Measurements from ENCODE around the gene MS4A6A.
"Not testable (repeated sequence)": the region's sequence is repeated elsewhere in the genome, so short reads cannot be mapped to it uniquely, and the experiment has no call there.

The MS4A6A gene, protein sequence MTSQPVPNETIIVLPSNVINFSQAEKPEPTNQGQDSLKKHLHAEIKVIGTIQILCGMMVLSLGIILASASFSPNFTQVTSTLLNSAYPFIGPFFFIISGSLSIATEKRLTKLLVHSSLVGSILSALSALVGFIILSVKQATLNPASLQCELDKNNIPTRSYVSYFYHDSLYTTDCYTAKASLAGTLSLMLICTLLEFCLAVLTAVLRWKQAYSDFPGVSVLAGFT

DNA sequence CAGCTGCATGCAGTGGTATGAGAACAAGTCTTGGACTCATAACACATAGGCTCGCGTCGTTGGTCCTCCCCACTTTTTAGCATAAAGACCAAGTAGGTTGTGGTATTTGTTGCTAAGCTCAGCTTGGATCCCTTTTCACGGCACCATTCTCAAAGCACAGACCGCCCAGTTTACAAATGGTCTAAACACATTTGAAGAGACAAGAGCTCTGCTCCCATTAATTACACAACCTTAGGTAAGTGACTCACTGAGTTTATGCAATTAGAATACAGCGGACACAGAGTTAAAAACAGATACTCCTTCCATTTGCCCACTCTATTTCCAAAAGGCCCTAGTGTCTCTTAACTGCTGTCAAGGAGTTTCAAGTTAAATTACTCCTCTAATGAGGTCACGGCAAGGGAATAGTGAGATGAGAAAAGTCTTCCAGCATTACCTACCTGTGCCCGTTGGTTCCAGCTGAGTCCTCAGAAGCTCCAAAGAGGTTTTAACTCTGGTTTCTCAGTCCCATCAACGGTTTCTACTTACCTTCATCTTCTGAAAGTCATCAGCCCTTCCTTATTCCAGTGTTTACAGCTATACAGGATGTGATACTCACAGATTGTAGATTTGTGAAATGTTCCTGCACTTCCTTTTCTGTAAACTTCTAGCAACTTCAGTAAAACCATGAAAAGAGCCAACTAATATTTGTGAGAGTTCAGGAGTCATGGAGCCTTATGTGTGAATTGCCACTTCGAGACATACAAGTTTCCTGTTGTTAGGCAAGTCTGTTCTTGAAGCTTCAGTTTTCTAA lies at the start of gene MS4A6A:
Gene MS4A6A, minus strand, starts transcription at position 543 of the 790 bp plus-strand sequence. CDS start 1,356 bp downstream, outside the sequence.
- DNase-seq = no peak

DNA sequence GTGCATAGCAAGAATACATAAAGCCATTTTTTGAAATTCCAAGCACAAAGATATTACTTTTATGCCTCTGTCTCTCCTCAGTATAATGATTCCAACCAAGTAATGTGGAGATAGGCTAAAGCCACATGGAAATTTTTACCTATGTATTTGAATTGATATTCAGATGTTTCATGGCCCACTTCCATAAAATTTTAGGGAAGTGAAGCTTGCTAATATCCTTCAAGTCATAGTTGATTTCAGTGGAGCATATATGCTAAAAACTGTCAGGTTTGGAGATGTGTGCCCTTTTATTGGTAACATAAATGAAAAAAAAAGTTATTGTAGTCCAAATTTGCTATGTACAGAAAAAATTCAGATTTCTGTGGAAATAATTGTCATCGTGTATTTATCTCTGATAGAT lies 47.8 kb upstream of the MS4A6A start:
- no peak for DNase-seq

DNA sequence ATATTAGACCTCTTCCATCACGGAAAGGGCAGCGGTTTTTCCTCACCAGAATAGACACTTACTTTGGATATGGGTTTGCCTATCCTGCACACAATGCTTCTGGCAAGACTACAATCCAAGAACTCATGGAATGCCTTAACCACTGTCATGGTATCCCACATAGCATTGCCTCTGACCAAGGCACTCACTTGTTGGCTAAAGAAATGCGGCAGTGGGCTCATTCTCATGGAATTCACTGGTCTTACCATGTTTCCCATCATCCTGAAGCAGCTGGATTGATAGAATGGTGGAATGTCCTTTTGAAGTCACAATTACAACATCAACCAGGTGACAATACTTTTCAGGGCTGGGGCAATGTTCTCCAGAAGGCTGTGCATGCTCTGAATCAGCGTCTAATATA lies 39.3 kb upstream of the MS4A6A start:
- DNase-seq = no peak

DNA sequence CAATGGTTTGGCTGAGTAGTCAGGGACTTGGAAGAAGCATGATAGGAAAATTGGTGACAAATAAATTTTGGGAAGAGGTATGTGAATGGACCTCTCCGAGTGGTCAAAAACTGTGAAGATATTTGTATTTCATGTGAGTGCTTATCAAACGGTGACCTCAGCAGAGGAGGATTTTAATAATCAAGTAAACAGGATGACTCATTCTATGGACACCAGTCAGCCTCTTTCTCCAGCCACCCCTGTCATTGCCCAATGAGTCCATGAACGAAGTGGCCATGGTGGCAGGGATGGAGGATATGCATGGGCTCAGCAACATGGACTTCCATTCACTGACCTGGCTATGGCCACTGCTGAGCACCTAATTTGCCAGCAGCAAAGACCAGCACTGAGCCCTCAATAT lies 38.8 kb upstream of the MS4A6A start:
- no peak for DNase-seq

DNA sequence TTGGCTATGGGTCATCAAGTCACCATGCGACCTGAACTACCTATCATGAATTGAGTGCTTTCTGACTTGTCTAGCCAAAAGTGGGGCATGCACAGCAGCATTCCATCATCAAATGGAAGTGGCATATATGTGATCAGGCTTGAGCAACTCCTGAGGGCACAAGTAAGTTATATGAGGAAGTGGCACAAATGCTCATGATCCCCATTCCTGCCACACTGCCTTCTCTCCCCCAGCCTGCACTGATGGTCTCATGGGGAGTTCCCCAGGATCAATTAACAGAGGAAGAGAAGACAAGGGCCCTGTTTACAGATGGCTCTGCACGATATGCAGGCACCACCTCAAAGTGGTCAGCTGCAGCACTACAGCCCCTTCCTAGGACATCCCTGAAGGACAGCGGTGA lies 38.3 kb upstream of the MS4A6A start:
- no peak for DNase-seq

DNA sequence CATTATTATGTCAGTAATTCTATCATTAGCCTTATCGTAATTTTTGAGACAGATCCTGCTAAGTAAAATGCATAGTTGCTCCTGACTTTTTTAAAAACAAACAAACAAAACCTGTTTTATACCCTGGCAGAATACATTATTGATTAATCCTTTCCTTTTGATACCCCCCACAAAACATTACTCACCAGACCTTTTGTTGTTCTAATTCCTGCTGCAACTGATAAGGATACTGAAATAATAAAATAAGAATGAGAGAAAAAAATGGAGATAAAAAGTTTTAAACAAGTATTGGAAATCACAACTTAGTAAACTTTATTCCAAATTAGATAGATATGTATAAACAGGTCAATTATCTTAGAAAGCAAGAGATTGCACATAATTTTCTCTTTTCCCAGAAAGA lies 31.5 kb upstream of the MS4A6A start:
- DNase-seq = no peak

DNA sequence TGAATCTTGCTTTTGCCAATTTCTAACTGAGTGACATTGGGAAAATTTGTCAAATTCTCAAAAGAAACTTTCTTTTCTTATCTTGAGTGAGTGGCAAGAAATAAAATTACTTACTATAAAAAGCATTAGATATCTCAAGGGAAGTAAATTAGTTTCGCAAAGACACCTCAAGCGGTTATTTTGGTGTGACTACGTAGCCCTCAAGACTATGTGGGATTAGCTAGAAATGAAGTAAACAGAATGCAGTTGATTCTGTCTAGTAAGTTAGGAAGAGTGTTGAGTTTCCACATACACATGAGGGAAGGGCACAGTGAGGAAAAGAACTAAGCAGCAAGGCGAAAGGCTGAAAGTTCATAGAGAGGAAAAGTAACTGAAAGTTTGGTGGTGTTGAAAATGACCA lies 28.3 kb upstream of the MS4A6A start:
- DNase-seq = no peak

DNA sequence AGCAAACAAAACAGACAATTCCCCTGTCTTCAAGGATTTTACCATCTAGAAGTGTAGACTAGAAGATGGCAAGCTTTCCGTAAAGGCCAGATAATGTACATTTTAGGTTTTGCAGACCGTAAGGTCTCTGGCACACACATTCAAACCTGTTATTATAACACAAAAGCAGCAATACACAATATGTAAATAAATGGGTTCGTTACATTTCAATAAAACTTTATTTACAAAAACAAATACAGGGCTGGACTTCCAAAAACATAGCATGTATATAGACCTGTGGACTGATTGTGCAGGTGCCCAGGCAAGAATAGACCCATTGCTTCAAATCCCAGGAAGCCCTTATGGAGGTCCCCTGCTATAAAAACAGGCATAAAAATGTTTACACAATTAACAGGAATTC lies 27.1 kb upstream of the MS4A6A start:
- no peak for DNase-seq

DNA sequence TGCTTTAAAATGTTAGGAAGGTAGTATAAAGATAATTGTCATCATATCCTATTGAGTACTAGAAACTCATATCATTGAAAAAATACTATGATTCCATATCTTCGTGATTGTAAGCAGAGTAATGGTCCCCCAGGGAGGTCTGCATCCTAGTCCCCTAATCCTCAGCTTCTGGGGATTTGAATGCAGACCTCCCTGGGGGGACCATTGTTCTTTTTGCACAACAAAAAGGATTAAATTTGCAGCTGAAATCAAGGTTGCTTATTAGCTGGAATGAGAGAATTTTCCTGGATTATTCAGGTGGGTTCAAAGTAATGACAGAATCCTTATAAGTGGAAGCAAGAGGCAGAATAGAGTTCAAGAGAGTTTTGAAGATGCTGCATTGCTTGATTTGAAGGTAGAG lies 26.1 kb upstream of the MS4A6A start:
- DNase-seq = no peak

DNA sequence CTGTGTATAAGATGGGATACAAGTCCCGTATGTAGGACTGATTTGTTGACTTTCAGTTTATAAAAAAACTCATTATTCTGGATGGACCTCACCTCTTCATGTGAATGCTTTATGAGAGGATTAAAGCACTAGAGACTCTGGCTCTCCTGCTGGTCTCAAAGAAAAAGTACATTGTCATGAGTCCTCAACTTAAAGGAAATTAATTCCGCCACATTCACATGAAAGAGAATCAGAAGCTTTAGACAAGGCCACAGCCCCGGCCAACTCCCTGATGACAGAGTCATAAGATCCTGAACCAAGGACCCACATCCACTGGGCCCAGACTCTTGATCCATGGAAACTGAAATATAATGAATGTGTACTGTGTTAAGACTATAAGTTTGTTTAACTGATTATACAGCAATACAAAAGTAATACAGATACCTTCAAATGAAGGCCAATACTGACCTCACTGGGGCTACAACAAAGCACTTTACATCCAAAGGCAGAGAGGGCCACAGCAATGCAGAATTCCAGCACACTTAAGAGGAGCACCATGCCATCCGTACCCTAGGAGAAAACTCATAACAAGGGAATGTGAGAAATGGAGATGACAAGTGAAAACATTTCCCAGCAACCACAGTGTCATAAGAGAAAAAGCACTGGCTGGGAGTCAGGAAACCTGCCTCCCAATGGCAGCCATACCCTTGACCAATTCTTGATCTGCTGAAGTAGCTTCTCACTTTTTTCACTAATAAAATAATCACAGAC lies 25.4 kb upstream of the MS4A6A start:
- no peak for DNase-seq

DNA sequence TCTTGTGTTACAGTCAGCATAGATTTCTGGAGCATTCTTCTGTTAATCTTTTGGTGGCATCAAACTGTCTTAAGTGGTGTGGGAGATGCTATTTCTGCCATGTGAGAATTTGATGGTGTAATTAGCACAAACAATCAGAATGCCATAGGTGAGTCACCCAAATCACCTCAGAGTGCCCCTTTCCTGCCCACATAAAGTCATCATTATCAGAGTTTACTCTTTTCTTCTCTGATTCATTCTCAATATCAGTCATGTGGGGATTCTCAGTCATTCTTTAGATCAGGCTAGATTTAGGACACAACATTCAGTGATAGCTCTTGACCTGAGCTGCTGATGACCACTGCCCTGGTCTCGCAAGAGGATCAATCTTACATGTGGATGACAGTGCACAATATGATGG lies 23.7 kb upstream of the MS4A6A start:
- no peak for DNase-seq

DNA sequence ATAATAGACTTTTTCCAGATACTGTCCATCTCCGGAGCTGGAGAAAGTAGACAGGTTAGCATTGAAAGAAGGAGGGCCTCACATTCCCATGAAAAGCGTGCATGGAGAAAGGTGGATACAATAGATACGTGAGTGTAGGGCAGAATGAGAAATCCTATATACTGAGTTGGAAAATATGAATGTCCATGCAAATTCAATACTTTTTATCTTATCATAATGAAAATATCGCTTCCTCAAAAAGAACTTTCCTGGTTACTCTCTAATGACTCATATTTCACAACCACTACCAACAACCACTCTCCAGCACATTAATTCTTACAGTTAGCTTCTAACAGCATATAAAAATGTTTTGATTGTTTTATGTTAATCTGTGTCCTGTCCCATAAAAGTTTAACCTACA lies 22.0 kb upstream of the MS4A6A start:
- no peak for DNase-seq

DNA sequence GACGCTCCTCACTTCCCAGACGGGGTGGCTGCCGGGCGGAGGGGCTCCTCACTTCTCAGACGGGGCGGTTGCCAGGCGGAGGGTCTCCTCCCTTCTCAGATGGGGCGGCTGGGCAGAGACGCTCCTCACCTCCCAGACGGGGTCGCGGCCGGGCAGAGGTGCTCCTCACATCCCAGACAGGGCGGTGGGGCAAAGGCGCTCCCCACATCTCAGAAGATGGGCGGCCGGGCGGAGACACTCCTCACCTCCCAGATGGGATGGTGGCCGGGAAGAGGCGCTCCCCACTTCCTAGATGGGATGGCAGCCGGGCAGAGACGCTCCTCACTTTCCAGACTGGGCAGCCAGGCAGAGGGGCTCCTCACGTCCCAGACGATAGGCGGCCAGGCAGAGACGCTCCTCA lies 18.5 kb upstream of the MS4A6A start:
- DNase-seq = not testable (repeated sequence)

DNA sequence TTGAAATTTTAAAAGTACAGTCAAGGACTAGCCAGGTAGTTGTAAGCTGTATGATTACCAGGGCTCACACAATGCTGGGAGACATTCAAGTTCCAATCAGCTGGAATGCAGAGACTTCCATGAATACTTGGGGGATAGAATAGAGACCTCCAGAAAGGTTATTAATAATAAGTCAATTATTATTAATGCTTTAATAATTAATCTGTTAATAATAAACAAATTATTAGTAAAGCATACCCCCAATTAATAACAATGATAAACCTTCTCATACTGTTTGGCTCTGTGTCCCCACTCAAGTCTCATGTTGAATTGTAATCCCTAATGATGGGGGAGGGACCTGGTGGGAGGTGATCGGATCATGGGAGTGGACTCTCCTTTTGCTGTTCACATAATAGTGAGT lies 14.6 kb upstream of the MS4A6A start:
- no peak for DNase-seq

DNA sequence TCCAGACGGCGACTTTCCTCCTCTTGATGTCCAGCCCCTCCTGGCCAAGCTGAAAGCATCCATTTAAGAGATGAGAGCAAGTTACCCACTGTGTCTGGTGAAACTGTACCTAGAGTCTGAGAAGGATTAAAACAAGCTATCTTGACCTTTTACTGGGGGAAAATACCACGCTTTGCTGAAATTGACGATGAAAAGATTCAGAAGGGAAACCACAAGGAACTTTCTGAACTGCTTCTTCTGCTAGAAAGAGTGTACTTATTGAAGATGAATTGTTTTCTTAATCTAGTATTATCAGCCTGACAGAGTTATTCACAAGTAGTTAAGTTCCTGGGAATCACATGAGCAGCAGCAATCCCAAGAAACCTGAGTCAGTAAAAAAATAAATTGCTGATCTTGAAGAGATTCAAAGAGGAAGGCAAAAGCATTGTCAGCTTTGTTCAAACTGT lies 13.1 kb upstream of the MS4A6A start:
- DNase-seq = no peak

DNA sequence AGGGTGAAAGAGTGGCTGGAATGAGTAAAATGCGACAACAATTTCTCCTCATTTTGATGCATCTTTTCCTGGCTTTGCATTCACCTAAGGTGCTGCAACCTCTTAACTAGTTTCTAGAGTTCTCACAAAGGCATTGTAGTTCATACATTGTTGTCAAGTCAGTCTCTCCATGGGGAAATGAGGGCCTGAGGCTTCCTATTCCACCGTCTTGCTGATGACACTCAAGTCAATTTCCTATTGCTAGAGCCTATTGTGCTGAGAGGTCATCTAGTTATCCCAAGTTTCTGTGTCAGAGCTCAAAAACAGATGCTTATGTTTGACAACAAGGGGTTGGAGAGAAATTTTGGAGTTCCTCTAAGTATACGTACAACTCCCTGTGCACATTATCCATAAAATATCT lies 11.6 kb upstream of the MS4A6A start:
- DNase-seq = no peak

DNA sequence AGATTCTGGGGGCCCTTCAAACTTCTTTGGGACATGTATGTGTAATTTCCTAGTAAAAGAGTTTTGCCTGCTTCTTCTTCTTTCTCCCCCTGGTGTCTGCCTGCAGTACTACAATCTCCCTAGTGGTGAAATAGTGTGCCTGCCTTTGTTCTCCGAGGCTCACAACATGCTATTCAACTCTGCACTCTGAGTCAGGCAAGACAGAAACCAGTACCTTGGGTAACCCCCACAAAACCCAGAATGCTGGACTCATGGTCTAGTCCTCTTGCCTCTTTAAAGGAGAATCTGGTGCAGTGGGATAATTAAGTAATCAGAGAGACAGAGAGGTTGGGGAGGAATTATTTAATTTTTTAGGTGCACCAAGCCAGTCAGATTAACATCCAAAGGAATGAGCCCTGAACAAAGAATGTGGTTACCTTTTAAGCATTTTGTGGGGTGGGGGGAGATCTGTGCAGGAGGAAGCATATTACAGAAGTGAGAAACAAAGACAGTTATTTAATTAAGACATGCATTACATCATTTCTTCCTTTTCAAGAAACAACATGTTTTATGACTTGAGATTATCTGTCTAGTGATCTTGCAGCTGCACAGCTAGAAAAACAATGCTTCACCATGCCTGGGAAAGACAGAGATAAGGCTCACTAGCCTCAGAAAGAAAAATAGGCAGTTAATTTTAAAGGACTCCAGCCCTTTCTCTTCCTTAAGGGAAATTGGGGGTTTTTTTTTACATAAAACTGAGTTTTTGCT lies 11.0 kb upstream of the MS4A6A start:
- peak; percentile 14 for DNase-seq

DNA sequence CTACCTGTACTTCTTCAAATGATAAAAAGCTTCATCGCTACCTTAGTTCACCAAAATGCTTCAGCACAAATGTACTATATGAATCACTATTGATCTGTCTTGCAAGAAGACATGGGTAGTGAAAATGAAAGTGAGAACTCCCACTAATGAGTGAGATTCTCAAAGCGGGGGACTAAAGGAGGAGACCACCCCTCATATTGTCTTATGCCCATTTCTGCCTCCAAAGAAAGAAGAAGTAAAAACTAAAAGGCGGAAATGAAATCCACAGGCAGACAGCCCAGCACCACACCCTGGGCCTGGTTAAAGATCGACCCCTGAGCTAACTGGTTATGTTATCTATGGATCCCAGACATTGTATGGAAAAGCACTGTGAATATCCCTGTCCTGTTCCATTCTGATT lies 9.7 kb upstream of the MS4A6A start:
- not testable (repeated sequence) for DNase-seq

DNA sequence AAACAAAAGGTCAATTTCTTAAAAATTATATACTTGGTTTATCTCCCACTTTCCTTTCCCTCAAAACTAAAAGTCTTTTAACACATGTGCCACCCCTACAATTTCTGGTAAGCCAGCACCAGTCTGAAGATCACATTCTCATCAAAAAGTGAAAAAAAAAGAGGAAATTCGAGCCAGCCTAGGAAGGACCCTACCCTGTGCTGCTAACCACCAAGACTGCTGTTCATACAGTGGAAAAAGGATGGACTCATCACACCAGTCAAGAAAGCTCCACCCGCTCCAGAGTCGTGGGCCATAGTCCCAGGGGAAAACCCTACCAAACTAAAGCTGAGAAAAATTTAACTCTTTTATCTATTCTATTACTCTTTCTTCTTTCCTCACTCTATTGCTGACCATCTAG lies 5.6 kb upstream of the MS4A6A start:
- not testable (repeated sequence) for DNase-seq

DNA sequence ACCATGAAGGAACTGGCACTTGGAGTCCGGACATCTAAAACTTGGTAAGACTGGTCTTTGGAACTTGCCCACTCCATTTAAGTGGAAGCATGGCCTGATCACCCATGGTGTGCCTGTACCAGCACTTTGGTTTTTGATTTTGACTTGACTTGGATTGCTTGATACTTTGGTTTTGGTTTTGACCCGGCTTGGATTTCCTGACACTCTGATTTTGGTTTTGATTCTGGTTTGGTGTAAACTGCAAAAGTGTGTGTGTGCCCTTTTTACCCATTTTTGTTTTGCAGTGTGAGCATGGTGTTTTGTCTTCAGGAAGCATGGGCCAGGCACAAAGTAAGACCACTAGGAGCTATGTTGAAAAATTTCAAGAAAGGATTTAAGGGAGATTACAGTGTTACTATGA lies 3.2 kb upstream of the MS4A6A start:
- not testable (repeated sequence) for DNase-seq

DNA sequence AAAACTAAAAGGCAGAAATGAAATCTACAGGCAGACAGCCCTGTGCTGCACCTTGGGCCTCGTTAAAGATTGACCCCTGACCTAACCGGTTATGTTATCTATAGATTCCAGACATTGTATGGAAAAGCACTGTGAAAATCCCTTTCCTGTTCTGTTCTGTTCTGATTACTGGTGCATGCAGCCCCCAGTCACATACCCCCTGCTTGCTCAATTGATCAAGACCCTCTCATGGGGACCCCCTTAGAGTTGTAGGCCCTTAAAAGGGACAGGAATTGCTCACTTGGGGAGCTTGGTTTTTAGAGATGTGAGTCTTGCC lies 2.6 kb upstream of the MS4A6A start:
- not testable (repeated sequence) for DNase-seq

DNA sequence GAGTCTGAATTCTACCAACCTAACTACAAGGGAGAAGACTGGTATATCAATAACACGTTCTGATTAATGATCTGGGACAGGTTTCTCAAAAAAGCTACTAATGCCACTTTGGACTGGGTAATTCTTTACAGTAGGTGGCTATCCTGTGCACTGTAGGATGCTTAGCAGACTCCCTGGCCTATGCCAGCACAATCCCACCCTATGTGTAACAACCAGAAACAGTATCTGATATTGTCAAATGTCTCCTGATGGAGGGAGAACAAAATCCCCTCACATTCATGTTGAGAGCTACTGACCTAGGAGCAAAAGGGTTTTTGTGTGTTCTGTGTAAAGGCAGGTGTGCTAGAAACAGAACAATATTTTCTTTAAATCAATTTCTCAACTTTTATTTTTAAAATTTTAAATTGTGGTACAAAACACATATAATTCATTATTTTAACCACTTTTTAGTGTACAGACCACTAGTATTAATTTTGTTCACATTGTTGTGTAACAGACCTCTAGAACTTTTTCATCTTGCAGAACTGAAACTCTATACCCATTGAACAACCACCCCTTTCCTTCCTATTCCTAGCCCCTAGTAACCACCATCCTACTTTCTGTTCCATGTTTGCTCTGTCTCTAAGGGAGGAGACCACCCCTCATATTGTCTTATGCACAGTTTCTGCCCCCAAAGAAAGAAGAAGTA lies 2.1 kb upstream of the MS4A6A start:
- no peak for DNase-seq
